HFF-Myc (cell line): ENCODE measurements around the gene TFEB.

Experiments
- DNase-seq: peaks from one replicate; pipeline ENCODE4 v3.0.0-alpha.2; 2011; ENCODE audit warnings: low read depth; ENCODE audit errors: extremely low read depth
- H3K4me3 ChIP-seq: replicated peaks from 2 replicates; pipeline ENCODE4 v1.5.1; 2011; ENCODE audit warnings: low read depth, mild to moderate bottlenecking, control low read depth, low read length
- CTCF ChIP-seq: IDR thresholded peaks from 2 replicates; pipeline ENCODE4 v1.5.1; 2012; ENCODE audit warnings: mild to moderate bottlenecking, low read depth, low read length, control low read depth; ENCODE audit errors: missing control alignments

Gene TFEB

DNA sequence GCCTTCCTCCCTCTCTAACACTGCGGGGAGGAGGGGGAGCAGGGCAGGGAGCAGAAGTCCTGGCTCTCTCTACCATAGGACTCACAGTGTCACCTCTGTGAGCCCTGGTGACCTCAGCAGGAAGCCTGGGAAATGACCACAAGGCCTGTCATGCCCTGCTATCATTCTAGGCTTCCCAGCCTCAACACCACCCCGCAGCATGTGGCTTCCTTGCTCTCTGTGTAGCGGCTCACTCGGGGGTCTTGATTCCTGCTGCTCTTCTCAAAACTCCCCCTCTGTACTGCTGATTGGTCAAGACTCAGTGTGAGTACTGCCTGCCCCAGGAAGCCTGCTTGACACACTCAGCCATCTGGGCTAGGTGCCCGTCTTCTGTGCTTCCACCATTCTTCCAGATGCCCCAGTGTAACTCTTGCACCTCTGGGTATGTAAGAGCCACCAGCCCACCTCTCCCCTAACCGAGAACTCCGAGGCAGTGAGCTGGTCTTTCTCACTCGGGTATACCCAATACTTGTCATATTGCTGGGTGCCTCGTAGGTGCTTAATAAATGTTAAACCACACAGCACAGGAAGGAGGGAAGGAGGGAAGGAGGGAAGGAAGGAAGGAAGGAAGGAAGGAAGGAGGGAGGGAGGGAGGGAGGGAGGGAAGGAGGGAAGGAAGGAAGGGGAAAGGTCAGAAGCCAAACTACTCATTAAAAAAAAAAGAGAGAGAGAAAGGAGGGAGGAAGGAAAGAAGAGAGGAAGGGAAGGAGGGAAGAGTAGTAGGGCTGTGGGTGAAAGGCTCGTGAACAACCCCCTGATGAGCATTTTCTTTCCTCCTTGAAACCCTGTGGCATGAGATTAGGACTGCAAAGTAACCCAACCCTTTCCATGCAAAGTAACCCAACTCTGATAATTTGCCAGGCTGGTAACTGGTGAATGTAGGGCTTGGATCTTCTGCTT, 92.2 kb downstream of the TFEB start:
- H3K4me3 ChIP-seq, result no peak overlapping the region
- DNase-seq, result no peak
- no peak for TF ChIP-seq CTCF

GRCh38 chr6:41642090-41642959, 93.1 kb downstream of the TFEB start:
- no peak for DNase-seq
- TF ChIP-seq CTCF, result no peak
- no peak overlapping the region for H3K4me3 ChIP-seq

DNA sequence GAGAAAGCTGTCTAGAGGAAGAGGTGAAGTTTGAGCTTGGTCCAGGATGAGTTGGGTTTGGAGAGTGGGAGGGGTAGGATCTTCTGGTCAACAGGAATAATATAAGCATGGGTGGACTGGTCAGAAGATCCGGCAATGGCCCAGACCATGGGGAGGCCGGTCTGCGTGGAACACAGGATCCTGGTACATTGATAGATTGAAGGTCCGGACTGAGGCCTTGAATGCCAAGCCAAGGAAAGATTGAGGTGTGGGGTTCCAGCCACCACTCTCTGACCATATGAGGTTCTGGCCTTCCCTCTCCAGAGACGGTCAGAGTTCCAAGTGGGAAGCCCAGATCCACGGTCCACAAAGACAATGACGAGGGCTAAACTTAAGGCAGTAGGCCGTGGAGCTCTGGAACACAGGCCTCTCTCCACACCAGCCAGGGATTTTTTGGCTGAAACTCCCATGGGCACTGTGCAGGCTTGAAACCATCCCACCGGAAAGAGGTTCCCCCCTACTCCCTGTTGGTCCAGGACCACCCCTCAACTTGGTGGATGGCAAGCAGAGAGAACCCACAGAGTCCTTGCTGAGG, 94.0 kb downstream of the TFEB start:
- H3K4me3 ChIP-seq, result no peak overlapping the region
- DNase-seq, result no peak
- no peak for TF ChIP-seq CTCF

GRCh38 chr6:41640426-41640825, 95.0 kb downstream of the TFEB start:
- no peak for DNase-seq
- H3K4me3 ChIP-seq, result no peak overlapping the region
- no peak for TF ChIP-seq CTCF

GRCh38 chr6:41639809-41640371, 95.5 kb downstream of the TFEB start:
- no peak overlapping the region for H3K4me3 ChIP-seq
- no peak for TF ChIP-seq CTCF

More at GRCh38 chr6:41639809-41640371, 95.5 kb downstream of the TFEB start:
- no peak for DNase-seq
